GM15510 (cell line): Measurements from ENCODE around the gene SYNGR4.
A peak's percentile ranks its signal among the peaks of the same experiment; 100 is the strongest.

Experiments used
- POLR2A ChIP-seq: IDR thresholded peaks from 3 replicates; pipeline ENCODE4 v1.6.1; 2011; ENCODE audit warnings: borderline replicate concordance; ENCODE audit not compliant: insufficient read length; ENCODE audit errors: extremely low read depth

SYNGR4 gene, protein sequence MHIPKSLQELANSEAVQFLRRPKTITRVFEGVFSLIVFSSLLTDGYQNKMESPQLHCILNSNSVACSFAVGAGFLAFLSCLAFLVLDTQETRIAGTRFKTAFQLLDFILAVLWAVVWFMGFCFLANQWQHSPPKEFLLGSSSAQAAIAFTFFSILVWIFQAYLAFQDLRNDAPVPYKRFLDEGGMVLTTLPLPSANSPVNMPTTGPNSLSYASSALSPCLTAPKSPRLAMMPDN

DNA sequence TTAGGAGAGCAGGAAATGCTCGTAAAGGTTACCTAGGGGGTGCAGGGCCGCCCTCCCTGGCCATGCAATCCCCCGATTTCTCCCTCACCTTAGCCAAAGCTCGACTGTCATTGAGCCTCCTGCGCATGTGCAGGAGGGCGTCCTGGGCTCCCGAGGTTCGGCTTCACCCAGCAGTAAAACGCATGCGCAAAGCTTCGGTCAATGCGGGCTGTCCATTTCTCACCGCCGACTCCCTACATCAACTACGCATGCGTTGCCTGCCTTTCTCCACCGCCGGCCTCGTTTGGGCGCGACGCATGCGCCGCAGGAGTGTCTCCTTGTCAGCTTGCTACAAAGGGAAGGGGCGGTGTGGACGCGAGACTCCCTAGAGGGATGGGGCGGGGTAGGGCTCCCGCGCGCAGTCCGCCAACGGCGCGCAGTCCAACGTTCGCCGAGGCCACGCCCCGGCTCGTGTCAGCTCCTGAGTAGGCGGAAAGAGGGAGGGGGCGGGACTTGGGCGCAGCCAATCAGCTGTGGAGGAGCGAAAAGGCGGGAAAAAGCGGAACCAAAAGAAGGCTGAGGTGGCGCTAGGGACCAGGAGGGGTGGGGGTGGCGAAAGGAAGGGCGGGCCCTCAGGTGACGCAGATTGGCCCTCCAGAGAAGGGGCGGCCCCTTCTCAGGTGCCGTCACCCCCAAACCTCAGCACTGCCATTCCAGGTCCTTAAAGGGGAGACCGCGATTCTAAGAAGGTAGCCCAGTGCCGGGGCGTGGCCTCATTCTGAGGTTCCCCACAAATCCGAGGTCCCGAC lies at the start of gene SYNGR4, which contains the start of gene TMEM143:
SYNGR4 (plus strand) TSS at position 558 of the 788 bp plus-strand sequence. CDS start 1,476 bp downstream, outside the sequence.
TMEM143 (minus strand) TSS at position 131 of the 788 bp plus-strand sequence; CDS start at position 111, 20 bp downstream.
- TF ChIP-seq POLR2A: peak; percentile 57

DNA sequence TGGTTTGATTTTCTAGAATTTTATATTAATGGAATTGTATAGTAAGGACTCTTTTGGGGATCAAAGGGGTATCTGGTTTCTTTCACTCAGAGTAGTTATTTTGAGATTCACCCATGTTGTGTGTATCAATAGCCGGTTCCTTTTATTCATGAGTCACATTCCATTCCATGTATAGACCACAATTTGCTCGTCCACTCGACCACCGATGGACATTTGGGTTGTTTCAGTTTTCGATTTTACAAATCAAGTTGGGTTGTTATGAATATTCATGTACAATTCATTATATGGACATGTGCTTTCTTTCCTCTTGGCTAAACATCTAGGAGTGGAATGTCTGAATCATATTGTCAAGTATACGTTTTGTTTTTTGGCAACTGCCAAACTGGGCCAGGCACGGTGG lies 48.5 kb upstream of the SYNGR4 start:
- TF ChIP-seq POLR2A: no peak

DNA sequence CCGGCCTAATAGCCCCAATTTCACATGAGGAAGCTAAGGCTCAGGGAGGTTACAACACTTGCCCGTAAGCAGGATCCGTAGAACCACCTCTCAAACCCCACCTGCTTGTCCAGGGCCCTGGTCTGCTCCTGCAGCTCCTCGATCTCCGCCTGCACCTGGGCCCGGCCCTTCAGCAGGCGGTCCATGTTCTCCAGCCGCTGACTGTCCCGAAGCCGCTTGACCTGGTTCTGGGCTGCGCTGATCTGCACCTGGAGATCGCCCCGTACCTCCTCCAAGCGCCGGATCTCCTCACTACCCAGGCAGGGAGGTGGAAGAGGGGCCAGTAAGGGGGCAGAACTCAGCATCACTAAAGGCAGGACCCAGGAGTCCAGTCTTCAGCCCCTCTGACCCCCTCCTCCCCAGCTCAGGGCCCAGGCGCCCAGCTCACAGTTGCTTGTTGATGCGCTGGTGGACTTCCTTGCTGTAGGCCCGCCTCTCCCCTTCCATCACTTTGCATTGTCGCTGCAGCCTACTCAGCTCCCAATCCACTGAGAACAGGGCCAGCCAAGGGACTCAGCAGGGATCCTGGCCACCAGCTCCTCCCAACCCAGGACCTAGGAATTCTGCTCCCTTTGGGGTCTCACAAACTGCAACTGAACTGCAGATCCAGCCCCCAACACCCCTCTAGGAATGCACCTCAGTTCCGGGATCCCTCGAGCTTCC lies 45.7 kb upstream of the SYNGR4 start:
- TF ChIP-seq POLR2A: no peak

DNA sequence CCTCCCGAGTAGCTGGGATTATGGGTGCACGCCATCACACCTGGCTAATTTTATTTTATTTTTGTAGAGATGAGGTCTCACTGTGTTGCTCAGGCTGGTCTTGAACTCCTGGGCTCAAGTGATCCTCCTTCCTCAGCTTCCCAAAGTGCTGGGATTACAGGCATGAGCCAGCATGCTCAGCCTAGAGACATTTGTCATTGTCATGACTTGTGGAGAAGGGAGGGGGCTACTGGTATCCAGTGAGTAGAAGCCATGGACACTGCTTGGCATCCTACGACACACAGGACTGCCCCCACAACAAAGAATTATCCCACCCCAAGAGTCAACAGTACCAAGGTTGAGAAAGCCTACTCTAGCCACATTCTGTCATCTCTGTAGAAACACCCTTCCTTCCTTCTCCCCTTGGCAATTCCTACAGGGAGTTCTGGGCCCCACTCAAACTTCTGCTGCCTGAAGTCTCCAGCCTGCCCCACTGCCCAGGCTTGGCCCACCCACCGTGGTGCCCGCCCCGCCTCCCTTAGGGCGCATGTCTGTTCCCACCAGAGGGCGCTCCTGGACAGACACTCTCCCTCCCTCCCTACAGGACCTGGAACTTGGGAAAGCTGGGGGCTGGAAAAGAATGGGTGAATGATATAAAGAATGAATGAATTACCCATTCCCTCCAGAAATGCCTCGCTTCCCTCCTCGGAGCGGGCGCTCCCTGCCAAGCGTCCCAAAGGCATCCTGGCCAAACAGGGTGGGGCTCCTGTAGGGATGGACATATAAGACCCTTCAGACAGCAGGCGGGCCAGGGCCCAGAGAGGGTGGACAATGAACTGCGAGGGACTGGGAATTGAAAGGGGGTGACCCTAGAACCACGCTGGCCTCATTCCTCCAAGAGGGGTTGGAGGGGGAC lies 44.3 kb upstream of the SYNGR4 start:
- TF ChIP-seq POLR2A: no peak

DNA sequence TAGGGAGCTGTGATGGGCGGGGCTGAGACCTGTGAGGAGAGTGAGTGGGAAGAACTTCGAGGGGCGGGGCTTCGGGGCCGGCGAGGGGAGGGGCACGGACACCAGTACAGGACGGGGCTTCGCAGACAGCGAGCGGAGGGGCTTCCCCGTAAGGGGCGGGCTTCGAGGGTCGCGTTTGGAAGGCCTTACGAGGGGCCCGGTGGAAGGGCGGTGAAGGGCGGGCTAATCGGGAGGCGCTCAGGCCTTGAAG lies 42.9 kb upstream of the SYNGR4 start:
- TF ChIP-seq POLR2A: no peak

DNA sequence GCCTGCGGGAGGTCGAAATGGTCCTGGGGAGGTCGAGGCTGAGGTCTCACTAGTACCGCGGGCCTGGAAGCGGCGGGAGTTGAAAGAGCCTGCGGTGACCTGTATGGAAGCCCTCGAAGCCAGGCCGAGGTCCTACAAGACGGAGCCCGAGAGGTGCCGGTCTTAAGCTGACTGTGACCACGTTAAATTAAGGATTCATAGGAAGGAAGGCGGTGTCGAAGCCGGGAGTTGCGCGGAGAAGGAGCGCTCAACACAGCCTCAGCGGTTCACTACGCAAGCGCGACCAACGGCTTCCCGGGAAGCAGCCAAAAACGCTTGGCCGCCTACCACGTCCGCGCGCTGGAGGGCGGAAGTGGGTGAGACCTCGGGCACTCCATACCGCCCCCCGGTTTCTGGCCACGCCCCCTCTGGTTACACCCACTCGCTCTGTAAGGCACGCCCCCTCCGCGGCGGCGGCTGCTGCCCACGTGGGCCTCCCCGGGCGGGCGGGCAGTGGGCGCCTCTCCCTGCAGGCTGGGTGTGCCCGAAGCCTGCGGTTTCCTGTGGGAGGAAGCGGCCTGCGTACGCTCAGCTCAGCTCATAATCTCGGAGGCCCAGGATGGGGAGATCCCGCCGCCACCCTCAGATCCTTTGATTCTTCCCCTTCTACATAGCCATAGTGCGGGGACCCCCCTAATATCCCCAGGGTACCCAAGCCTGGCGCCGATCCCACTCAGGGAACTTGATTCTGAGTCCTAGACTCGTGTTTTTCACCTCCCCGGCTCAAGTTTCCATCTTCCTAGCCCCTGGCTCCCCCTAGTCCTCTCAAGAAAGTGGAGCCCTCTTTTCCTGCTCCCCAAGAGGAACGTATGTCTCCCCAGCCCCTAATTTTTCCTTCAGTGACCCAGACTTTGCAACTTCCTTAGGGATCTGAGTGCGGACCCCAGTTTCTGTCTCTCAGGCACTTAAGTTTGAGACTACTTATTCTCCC lies 42.3 kb upstream of the SYNGR4 start:
- TF ChIP-seq POLR2A: peak; percentile 85

DNA sequence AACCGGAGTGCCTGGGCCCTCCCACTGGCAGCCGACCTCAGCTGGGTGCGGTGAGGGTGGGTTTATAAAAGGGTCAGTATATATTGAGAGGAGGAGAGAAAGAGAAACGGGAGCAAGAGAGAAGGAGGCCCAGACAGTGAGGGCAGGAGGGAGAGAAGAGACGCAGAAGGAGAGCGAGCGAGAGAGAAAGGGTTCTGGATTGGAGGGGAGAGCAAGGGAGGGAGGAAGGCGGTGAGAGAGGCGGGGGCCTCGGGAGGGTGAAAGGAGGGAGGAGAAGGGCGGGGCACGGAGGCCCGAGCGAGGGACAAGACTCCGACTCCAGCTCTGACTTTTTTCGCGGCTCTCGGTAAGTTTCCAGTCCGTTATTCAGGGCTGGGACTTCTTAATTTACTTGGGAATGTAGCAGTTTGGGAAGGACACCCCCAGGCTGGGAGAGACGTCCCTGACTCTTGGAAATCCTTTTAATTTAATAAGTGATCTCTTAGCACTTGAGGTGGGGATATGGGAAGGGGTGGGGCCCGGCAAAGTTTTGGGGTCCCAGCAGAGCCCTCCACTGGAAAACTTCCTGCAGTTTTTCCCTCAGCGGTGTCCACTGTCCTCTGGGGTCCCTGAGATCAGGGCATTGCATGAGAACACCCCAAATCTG lies 38.8 kb upstream of the SYNGR4 start, which contains the start of gene EMP3:
EMP3 (plus strand) TSS at position 288 of the 646 bp plus-strand sequence. CDS start 1,293 bp downstream, outside the sequence.
- TF ChIP-seq POLR2A: peak; percentile 47

DNA sequence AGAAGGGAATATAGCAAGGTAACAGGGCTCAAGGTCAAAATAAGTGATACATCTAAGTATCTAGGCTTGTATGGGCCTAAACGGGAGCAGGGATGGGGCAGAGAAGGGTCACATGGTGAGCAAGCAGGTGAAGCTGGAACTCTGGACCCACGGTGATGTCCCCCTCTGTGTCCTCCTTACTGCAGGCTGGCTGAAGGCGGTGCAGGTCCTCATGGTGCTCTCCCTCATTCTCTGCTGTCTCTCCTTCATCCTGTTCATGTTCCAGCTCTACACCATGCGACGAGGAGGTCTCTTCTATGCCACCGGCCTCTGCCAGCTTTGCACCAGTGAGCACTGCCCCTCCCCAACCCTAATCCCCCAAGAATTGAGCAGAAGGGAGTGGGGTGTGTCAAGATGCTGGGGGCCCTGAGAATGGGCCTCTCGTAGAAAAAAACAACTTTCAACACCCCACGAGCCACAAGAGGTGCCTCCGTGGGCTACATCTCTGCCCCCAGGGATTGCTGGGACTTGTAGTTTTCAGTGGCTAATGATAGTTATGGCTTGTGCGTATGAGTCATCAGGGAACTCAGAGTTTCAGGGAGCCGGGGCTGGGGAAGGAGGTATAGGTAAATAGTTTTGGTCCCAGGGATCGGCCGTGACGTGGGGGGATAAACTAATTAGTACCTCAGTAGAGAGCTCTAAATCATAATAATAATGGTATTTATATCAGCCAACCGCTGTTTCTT lies 34.8 kb upstream of the SYNGR4 start:
- no peak for TF ChIP-seq POLR2A

DNA sequence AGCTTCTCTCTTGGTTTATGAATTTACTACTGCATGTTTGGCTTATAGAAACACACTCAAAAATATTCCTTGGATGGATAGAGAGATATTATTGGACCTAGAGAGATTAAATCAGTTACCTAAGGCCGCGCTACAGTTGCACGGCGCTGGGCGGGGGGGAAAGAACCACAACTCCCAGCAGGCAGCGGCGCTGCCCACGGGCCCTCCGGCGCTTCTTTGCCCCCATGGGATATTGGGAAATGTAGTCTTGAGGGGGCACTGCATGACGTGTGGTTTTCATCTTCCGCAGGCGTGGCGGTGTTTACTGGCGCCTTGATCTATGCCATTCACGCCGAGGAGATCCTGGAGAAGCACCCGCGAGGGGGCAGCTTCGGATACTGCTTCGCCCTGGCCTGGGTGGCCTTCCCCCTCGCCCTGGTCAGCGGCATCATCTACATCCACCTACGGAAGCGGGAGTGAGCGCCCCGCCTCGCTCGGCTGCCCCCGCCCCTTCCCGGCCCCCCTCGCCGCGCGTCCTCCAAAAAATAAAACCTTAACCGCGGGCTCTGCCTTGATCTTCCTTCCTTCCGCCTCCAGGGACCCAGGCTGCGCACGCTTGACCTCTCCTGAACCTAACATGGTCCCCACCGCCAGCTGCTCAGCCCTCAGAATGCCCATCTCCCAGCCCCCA lies 34.0 kb upstream of the SYNGR4 start:
- TF ChIP-seq POLR2A: peak; percentile 63

DNA sequence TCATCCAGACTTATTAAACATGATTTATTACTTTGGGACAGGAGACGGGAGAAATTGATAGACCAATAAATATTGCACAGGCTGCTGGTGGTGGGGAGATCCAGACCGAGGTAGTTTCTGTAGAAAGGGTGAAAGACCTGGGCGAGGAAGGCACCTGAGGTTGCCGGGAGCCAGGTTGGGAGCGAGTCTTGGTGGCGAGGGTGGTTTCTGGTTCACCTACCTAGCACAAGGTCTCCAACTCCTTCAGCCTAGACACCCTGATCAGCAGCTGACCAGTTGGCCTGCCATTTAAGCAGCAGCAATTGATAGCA lies 31.9 kb upstream of the SYNGR4 start:
- no peak for TF ChIP-seq POLR2A

DNA sequence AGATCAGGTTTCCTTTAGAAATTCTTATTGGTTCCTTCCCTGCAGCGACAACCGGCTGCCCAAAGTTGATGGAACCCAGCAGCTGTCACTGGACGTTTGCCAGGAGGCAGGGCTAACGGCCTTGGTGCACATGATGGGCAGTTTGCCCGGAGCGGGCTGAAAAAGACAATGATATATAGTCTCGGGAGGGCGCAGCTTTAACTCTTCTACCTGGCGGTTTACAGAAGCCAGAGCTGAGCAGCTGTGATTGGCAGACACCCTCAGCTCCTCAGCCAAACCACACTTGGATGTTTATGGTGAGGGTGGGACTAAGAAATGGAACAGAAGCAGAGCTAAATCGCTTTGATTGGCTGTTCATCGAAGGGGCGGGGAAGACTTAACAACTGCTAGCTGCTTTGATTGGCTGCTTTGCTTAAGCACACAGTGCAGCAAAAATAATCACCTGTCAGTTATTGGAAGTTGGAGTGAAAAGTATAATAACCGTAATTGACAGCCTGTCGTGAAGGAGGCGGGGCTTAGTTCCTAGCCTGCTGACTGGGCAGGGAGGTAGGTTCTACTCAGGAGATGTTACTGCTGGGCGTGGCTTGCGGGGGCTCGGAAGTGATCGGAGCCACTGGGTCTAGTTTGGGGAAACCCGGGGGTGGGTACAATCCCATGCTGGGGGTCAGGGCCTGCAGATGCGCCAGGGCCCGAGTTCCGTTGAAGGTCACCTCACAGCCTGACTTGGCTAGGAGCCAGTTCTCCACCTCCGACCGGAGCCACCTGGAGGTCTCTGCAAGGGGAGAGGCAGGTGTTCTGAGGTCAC lies 31.3 kb upstream of the SYNGR4 start:
- peak; percentile 74 for TF ChIP-seq POLR2A
